ENCODE results near the gene TRA2B.

Gene TRA2B

DNA sequence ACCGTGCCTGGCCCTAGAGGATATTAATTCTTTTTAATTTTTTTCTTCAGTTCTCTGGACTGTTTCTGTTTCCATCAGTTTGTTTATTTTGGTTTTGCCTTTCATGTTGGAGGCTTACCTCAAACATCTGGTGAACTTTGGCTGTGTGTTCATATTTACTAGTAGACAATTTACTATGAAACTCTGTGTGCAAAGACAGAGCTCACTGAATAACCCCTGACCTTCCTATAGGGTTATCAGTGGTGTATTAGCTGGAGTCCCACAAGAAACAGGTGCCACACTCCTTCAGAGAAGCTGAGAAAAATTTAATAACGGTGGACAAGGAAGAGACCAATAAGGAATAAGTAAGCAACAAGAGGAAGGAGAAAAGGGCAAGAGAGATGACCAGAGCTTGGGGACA lies 28.8 kb upstream of the TRA2B start:
- TF ChIP-seq, protein P1, sequence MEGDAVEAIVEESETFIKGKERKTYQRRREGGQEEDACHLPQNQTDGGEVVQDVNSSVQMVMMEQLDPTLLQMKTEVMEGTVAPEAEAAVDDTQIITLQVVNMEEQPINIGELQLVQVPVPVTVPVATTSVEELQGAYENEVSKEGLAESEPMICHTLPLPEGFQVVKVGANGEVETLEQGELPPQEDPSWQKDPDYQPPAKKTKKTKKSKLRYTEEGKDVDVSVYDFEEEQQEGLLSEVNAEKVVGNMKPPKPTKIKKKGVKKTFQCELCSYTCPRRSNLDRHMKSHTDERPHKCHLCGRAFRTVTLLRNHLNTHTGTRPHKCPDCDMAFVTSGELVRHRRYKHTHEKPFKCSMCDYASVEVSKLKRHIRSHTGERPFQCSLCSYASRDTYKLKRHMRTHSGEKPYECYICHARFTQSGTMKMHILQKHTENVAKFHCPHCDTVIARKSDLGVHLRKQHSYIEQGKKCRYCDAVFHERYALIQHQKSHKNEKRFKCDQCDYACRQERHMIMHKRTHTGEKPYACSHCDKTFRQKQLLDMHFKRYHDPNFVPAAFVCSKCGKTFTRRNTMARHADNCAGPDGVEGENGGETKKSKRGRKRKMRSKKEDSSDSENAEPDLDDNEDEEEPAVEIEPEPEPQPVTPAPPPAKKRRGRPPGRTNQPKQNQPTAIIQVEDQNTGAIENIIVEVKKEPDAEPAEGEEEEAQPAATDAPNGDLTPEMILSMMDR (IDR thresholded peaks at IDR 0.05; ENCODE audit: insufficient read depth, missing control alignments), result no peak
- DNase-seq (ENCODE audit: insufficient read length, low spot score), result no peak
- FAIRE-seq, result no peak

DNA sequence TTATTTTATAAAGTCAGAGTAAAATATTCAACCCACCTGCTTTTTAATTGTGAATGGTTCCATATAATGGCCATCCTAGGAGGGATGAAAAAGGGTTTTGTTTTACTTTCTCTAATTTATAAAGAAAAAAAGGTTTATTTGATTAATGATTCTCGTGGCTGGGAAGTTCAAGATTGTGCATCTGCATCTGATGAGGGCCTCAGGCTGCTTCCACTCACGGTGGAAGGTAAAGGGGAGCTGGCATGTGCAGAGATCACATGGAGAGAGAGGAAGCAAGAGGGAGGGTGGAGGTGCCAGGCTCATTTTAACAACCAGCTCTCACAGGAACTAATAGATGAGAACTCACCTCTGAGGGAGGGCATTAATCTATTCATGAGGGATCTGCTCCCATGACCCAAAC lies 27.7 kb upstream of the TRA2B start:
- TF ChIP-seq, protein P1 (IDR thresholded peaks at IDR 0.05; ENCODE audit: insufficient read depth, missing control alignments), result no peak
- DNase-seq (ENCODE audit: insufficient read length, low spot score), result no peak
- no peak for FAIRE-seq

DNA sequence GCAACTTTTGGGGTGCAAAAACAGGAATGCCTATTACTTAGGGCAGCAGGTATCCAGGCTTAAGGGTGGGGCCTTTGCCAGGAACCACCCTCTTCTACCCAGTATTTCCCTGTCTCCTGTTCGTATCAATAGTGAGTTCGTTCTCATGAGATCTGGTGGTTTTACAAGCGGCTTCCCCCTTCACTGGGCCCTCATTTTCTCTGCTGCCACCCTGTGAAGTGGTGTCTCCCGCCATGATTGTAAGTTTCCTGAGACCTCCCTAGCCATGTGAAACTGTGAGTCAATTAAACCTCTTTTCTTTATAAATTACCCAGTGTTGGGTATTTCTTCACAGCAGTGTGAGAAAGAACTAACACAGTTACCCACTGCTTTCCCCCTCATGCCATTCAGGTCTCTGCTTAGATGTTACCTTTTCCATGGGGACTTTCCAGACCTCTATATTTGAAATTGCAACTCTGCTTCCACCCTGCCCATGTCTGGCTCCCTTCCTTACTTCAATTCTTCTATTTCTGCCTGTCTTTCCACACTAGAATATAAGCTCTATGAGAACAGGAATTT lies 23.9 kb upstream of the TRA2B start:
- FAIRE-seq, result no peak
- TF ChIP-seq, protein P1 (IDR thresholded peaks at IDR 0.05; ENCODE audit: insufficient read depth, missing control alignments), result no peak
- no peak for DNase-seq (ENCODE audit: insufficient read length, low spot score)

DNA sequence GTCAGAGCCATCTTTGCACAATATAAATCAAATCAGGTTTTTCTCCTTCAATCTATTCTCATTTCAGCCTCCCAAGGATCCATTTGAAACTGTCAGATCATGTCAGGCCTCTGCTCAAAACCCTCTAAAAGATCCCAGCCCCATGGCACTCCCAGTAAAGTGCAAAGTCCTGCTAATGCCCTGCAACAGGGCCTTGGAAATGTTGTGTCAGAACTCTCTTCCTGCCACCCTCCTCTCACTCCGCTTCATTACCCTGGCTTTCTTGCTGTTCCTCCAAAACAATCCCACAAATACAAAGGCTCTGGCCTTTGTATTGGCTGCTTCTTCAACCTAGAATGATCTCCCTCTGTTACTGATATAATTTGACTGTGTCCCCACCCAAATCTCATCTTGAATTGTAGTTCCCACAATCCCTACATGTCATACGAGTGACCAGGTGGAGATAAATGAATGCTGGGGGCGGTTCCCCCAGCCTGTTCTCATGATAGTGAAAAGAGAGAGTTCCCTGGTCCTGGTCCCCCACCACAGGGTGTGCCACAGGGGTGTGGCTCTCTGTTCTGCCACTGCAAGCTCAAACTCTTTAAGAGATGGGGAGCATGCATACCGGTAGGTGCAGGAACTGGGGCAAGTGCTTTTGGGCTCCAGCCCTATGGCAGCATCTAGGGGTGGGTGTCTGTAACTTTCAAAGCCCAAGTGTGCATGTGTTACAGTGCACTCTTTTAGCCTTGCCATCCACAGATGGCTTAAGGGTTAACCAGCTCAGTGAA lies 22.9 kb upstream of the TRA2B start:
- TF ChIP-seq, protein P1 (IDR thresholded peaks at IDR 0.05; ENCODE audit: insufficient read depth, missing control alignments), result no peak
- no peak for FAIRE-seq
- DNase-seq (ENCODE audit: insufficient read length, low spot score), result no peak

DNA sequence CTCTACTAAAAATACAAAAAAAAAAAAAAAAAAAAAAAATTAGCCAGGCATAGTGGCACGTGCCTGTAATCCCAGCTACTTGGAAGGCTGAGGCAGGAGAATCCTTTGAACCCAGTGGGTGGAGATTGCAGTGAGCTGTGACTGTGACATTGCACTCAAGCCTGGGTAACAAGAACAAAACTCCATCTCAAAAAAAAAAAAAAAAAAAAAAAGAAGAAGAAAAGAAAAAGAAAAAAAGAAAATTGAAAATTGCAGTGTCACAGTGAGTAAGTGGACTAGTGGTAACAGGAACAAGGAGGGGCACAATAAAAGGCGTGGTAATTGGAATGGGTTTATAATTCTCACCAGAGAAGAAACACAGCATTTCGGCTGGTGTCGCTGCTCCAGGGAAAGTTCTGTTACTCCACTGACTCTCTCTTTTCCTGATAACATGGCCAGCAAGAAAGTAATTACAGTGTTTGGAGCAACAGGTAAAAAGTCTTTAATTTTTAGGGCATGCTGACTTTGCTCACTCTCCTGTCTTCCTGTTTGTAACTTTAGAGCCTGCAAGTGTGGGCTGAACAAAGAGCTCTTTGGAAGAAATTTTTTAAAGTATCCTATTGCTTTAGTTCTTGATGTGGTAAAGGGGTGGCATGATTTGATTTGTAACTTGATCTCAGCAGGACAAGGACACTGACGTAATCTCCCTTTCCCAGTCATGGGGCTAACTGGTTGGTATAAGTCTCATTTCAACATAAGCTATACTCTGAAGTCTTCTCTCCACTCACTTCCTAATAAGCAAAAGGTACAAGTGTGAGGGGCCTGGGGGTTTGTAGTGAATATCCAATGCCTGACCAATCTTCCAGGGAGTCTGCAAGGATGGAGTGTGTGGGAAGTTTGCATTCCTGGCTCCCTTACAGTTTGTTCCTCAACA lies 22.1 kb upstream of the TRA2B start:
- TF ChIP-seq, protein P1 (IDR thresholded peaks at IDR 0.05; ENCODE audit: insufficient read depth, missing control alignments), result no peak
- no peak for DNase-seq (ENCODE audit: insufficient read length, low spot score)
- no peak for FAIRE-seq

DNA sequence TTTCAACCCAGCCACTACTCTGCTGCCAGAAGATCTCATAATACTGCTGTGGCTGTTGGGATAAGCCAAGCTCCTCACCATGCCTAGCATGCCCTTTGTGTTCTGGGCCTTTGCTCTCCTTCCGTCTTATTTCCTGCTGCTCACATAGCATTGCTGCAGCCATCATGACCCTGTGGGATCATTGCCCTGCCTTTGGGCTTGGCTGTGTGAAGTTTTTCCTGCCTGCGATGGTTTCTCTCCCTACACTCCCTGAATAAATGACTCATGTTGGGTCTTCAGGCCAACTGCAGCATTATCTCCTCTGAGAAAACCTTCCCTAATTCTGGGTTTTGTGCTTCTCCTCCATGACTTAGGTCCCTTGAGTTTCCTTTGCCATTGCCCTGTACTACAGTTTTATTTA lies 20.8 kb upstream of the TRA2B start:
- TF ChIP-seq, protein P1 (IDR thresholded peaks at IDR 0.05; ENCODE audit: insufficient read depth, missing control alignments), result no peak
- no peak for FAIRE-seq
- DNase-seq (ENCODE audit: insufficient read length, low spot score), result no peak
